Glomerular visceral epithelial cell (primary cell): ENCODE data around the gene GADD45G.

ENCODE experiments used
- DNase-seq: peaks from one replicate; pipeline ENCODE4 v3.0.0-alpha.2; 2016; ENCODE audit errors: extremely low spot score

GADD45G gene

DNA sequence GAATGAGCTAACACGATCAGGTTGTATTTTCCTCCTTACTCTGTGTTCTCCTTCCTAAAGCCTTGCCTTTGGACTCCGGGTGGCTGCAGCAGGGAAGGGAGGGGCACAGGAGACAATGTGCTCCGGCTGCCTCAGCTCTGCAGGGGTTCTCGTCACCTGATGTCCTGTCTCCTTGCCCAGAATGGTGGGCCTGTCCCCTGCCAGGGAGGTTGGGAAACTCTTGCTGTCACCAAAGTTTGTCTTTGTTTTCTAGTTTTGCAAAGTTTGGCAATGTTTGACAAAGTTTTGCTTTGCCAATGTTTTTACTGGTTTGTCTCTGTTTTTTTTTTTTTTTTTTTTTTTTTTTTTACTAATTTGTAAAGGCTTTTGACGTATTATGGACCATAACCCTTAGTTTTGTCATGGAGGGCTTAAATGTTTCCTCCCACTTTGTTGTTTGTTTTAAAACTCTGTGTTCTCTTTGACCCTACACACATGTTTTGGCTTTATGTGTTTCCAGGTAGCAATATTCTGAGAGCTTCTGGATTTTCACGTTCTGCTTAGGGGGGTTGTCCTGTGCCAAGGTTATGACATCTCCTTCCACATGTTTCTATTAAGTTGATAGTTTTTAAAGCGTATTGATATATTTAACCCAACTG, 49.3 kb downstream of the GADD45G start:
- DNase-seq, result no peak

DNA sequence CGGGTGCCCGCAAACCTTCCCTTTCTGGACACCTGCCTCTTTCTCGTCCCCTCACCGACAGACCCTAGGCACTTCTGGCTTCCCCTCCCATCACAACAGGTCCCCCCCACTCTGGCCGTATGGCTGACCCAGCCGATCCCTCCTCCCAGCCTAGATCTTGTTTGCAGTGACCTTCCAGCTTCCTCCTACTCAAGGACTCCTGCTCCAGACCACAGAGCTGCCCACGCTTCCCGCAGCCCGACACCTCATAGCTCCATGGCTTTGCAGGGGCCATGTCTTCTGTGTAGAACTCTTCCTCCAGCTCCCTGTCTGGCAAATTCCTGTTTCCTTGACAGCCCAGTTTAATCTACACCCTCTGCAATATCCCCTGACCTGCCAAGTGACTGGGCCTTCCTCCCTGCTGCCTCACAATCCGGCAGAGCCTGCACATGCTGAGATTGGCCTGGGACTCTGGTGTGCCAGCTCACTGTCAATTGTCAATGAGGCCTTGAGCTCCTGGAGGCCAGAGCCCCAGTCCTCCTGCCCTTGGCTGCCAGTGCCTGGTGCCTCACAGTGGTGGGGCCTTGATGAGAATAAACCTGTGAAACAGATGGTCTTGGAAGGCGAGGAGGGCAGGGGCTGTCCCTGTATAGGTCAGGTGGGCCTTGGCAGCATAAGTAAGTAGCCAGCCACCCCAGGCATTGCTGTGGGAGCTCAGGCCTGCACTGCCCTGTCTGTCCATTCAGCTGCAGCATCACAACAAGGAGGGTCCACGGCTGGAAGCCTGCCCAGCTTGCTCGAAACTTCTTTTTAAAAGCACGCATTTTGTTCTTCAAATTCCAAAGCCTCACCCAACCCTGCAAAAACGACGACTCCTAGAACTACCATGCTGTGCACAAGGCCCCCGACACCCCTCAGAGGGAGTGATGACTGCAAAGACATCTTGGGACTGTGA, 50.5 kb downstream of the GADD45G start:
- DNase-seq, result no peak
